Measurements from ENCODE around the gene CLGN.

Gene CLGN

DNA sequence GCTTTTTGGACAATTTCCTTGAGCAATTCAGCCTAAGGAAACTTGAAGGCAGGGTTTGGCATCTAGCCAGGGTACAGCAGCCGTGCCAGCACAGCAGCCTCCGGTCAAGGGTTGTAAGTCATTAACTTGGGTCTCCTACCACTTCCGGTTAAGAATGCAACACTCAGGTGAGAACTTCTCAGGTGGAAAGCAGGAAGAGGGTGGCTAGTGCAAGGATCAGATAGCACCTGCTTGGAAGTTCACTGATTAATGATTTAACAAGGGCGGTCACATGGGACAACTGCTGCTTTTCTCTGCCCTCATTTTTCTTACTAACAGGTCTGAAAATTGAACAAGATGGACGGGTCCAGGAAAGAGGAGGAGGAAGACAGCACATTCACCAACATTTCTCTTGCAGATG is 84.1 kb downstream of the CLGN start:
- no peaks in the 10 kb centered on the region for H3K27me3 Mint-ChIP-seq (ENCODE audit: low read depth)
- peak overlapping the region; percentile 75 to 91 (median 87) for H3K27ac Mint-ChIP-seq
- H3K4me1 Mint-ChIP-seq: peaks cover 5% of the 10 kb centered on the region
- TF ChIP-seq, protein P1, sequence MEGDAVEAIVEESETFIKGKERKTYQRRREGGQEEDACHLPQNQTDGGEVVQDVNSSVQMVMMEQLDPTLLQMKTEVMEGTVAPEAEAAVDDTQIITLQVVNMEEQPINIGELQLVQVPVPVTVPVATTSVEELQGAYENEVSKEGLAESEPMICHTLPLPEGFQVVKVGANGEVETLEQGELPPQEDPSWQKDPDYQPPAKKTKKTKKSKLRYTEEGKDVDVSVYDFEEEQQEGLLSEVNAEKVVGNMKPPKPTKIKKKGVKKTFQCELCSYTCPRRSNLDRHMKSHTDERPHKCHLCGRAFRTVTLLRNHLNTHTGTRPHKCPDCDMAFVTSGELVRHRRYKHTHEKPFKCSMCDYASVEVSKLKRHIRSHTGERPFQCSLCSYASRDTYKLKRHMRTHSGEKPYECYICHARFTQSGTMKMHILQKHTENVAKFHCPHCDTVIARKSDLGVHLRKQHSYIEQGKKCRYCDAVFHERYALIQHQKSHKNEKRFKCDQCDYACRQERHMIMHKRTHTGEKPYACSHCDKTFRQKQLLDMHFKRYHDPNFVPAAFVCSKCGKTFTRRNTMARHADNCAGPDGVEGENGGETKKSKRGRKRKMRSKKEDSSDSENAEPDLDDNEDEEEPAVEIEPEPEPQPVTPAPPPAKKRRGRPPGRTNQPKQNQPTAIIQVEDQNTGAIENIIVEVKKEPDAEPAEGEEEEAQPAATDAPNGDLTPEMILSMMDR (IDR thresholded peaks at IDR 0.05; ENCODE audit: unreplicated experiment in 3 of 3): no peak
- peak overlapping the region; percentile 15 to 79 (median 50) for H3K4me3 Mint-ChIP-seq
- H3K36me3 Mint-ChIP-seq (ENCODE audit: low read depth): no peaks in the 10 kb centered on the region
- peaks cover 3% of the 10 kb centered on the region for H3K9me3 Mint-ChIP-seq

GRCh38 chr4:140342620-140343019 is 84.8 kb downstream of the CLGN start:
- no peaks in the 10 kb centered on the region for H3K36me3 Mint-ChIP-seq (ENCODE audit: low read depth)
- peaks cover 5% of the 10 kb centered on the region for H3K4me1 Mint-ChIP-seq
- H3K27ac Mint-ChIP-seq: peak overlapping the region in 1 of 3 experiments; percentile 75
- TF ChIP-seq, protein P1 (IDR thresholded peaks at IDR 0.05; ENCODE audit: unreplicated experiment in 3 of 3): no peak
- H3K9me3 Mint-ChIP-seq: peaks cover 3% of the 10 kb centered on the region
- no peak overlapping the region for H3K4me3 Mint-ChIP-seq
- H3K27me3 Mint-ChIP-seq (ENCODE audit: low read depth): no peaks in the 10 kb centered on the region
